H9 (cell line): ENCODE data around the gene TRIOBP. TPM values are rescaled to one million over a fixed set of nuclear protein-coding genes. Genes with fewer than 3 reads are reported as not detected.

ENCODE experiments used
- DNase-seq: peaks from one replicate; pipeline ENCODE4 v3.0.0-alpha.2; 2017
- H2AFZ ChIP-seq: one replicate; pipeline ENCODE4 v1.6.1; 2013; ENCODE audit warnings: mild to moderate bottlenecking, low read length, control low read depth, moderate library complexity
- H2AK5ac ChIP-seq: 2 replicates; pipeline ENCODE4 v1.6.1; 2013; ENCODE audit warnings: low read length, control low read depth, mixed read lengths; ENCODE audit not compliant: insufficient read length
- H2BK120ac ChIP-seq: one replicate; pipeline ENCODE4 v1.6.1; 2013; ENCODE audit warnings: low read depth, mild to moderate bottlenecking, low read length, control low read depth, inconsistent platforms; ENCODE audit not compliant: poor library complexity, severe bottlenecking
- H2BK12ac ChIP-seq: 2 replicates; pipeline ENCODE4 v1.6.1; 2013; ENCODE audit warnings: low read length, control low read depth, mixed read lengths, low read depth; ENCODE audit not compliant: insufficient read length
- H2BK15ac ChIP-seq: 2 replicates; pipeline ENCODE4 v1.6.1; 2013; ENCODE audit warnings: low read depth, low read length, control low read depth
- H2BK20ac ChIP-seq: one replicate; pipeline ENCODE4 v1.6.1; 2013; ENCODE audit warnings: low read depth, mild to moderate bottlenecking, low read length, control low read depth, inconsistent platforms; ENCODE audit not compliant: poor library complexity, severe bottlenecking
- H2BK5ac ChIP-seq: 2 replicates; pipeline ENCODE4 v1.6.1; 2013; ENCODE audit warnings: low read length, control low read depth, mixed read lengths; ENCODE audit not compliant: insufficient read length
- H3K14ac ChIP-seq: 2 replicates; pipeline ENCODE4 v1.6.1; 2013; ENCODE audit warnings: low read length, control low read depth; ENCODE audit not compliant: insufficient read depth
- H3K18ac ChIP-seq: 2 replicates; pipeline ENCODE4 v1.6.1; 2013; ENCODE audit warnings: low read depth, mild to moderate bottlenecking, mixed read lengths, low read length, control low read depth; ENCODE audit not compliant: insufficient read length
- H3K23ac ChIP-seq: 2 replicates; pipeline ENCODE4 v1.6.1; 2013; ENCODE audit warnings: low read length, control low read depth, mixed read lengths, low read depth; ENCODE audit not compliant: insufficient read length
- H3K23me2 ChIP-seq: 2 replicates; pipeline ENCODE4 v1.6.1; 2013; ENCODE audit warnings: low read depth, mild to moderate bottlenecking, mixed read lengths, low read length, control low read depth; ENCODE audit not compliant: insufficient read length, poor library complexity, severe bottlenecking
- H3K27ac ChIP-seq: 2 replicates; pipeline ENCODE4 v1.5.1; 2013; ENCODE audit warnings: low read length, control low read depth, mixed read lengths, low read depth; ENCODE audit not compliant: insufficient read length
- H3K27me3 ChIP-seq: 2 replicates; pipeline ENCODE4 v1.6.1; 2013; ENCODE audit warnings: low read length, control low read depth, inconsistent platforms; ENCODE audit not compliant: insufficient read depth
- H3K4ac ChIP-seq: 2 replicates; pipeline ENCODE4 v1.6.1; 2013; ENCODE audit warnings: low read depth, mild to moderate bottlenecking, control low read depth, inconsistent platforms, low read length, moderate library complexity
- H3K4me1 ChIP-seq: 2 replicates; pipeline ENCODE4 v1.6.1; 2013; ENCODE audit warnings: low read length, control low read depth, inconsistent platforms; ENCODE audit not compliant: insufficient read depth
- H3K4me2 ChIP-seq: 2 replicates; pipeline ENCODE4 v1.6.1; 2013; ENCODE audit warnings: low read length, control low read depth, mixed read lengths; ENCODE audit not compliant: insufficient read length, insufficient read depth
- H3K56ac ChIP-seq: 2 replicates; pipeline ENCODE4 v1.6.1; 2013; ENCODE audit warnings: low read depth, mild to moderate bottlenecking, mixed read lengths, low read length, control low read depth; ENCODE audit not compliant: insufficient read length
- H3K79me1 ChIP-seq: 2 replicates; pipeline ENCODE4 v1.6.1; 2013; ENCODE audit warnings: low read depth, mild to moderate bottlenecking, moderate library complexity, low read length, control low read depth, inconsistent platforms; ENCODE audit not compliant: insufficient read depth, poor library complexity, severe bottlenecking
- H3K79me2 ChIP-seq: 2 replicates; pipeline ENCODE4 v1.6.1; 2013; ENCODE audit warnings: low read length, control low read depth, inconsistent platforms; ENCODE audit not compliant: insufficient read depth
- H3K9ac ChIP-seq: 2 replicates; pipeline ENCODE4 v1.6.1; 2013; ENCODE audit warnings: low read length, control low read depth, mixed read lengths; ENCODE audit not compliant: insufficient read length; ENCODE audit errors: extremely low read depth
- H3K9me3 ChIP-seq: one replicate; pipeline ENCODE4 v1.6.1; 2013; ENCODE audit warnings: low read depth, low read length, inconsistent platforms; ENCODE audit not compliant: control insufficient read depth
- H3T11ph ChIP-seq: one replicate; pipeline ENCODE4 v1.6.1; 2013; ENCODE audit warnings: mild to moderate bottlenecking, low read length, control low read depth, inconsistent platforms
- H4K20me1 ChIP-seq: one replicate; pipeline ENCODE4 v1.6.1; 2013; ENCODE audit not compliant: control insufficient read depth, insufficient read length, insufficient read depth
- H4K5ac ChIP-seq: 2 replicates; pipeline ENCODE4 v1.6.1; 2013; ENCODE audit warnings: low read depth, mild to moderate bottlenecking, mixed read lengths, low read length, control low read depth; ENCODE audit not compliant: insufficient read length
- H4K8ac ChIP-seq: replicated peaks from 2 replicates; pipeline ENCODE4 v1.6.1; 2013; ENCODE audit warnings: low read length, control low read depth, mixed read lengths, low read depth; ENCODE audit not compliant: insufficient read length
- H4K91ac ChIP-seq: 2 replicates; pipeline ENCODE4 v1.6.1; 2013; ENCODE audit warnings: low read depth, mild to moderate bottlenecking, moderate library complexity, mixed read lengths, low read length, control low read depth; ENCODE audit not compliant: insufficient read length
- H3K27ac Mint-ChIP-seq, 3 experiments: 2 replicates in 2 of 3; 3 replicates in 1 of 3; pipeline ENCODE4 v1.8.0; 2020 to 2021; ENCODE audit warnings: mixed read lengths in 3 of 3, mild to moderate bottlenecking in 1 of 3, moderate library complexity in 1 of 3
- H3K27me3 Mint-ChIP-seq: 2 replicates; pipeline ENCODE4 v1.8.0; 2021; ENCODE audit warnings: low read depth, mild to moderate bottlenecking, moderate library complexity, mixed read lengths
- H3K36me3 Mint-ChIP-seq, 3 experiments: 2 replicates in 2 of 3; 3 replicates in 1 of 3; pipeline ENCODE4 v1.8.0; 2020 to 2021; ENCODE audit warnings: low read depth in 3 of 3, mixed read lengths in 3 of 3; ENCODE audit not compliant: insufficient read depth in 1 of 3
- H3K4me1 Mint-ChIP-seq, 2 experiments: 2 replicates each; pipeline ENCODE4 v1.8.0; 2020; ENCODE audit warnings: mixed read lengths in 2 of 2
- H3K4me3 Mint-ChIP-seq, 2 experiments: 2 replicates in 1 of 2; 3 replicates in 1 of 2; pipeline ENCODE4 v1.8.0; 2020 to 2021; ENCODE audit warnings: mild to moderate bottlenecking in 2 of 2, mixed read lengths in 2 of 2, moderate library complexity in 1 of 2
- H3K9me3 Mint-ChIP-seq, 2 experiments: 2 replicates in 1 of 2; 3 replicates in 1 of 2; pipeline ENCODE4 v1.8.0; 2020; ENCODE audit warnings: mild to moderate bottlenecking in 2 of 2, mixed read lengths in 2 of 2, moderate library complexity in 1 of 2
- CTCF ChIP-seq: fragments of 200-600 bp; sonication (generic); conservative IDR thresholded peaks from 3 replicates; pipeline ENCODE4 v1.8.0; 2021; ENCODE audit warnings: antibody characterized with exemption, mild to moderate bottlenecking
- WGBS: extraction: QIAGEN DNeasy Blood & Tissue Kit; methylation state at CpG from one replicate; pipeline ENCODE4 v1.1.7; 2013; ENCODE audit warnings: missing lambda C conversion rate, low lambda C conversion rate, mixed read lengths; ENCODE audit not compliant: insufficient read length; ENCODE audit errors: extremely low coverage; 5-methylcytosine and 5-hydroxymethylcytosine counted together
- total RNA-seq: library from RNA; stranded (reverse); gene quantifications from 2 replicates; pipeline ENCODE4 v1.2.1, GENCODE V29; 2021

The TRIOBP gene
- total RNA-seq, 1 experiment from 2014 or later = 52.7 TPM

DNA sequence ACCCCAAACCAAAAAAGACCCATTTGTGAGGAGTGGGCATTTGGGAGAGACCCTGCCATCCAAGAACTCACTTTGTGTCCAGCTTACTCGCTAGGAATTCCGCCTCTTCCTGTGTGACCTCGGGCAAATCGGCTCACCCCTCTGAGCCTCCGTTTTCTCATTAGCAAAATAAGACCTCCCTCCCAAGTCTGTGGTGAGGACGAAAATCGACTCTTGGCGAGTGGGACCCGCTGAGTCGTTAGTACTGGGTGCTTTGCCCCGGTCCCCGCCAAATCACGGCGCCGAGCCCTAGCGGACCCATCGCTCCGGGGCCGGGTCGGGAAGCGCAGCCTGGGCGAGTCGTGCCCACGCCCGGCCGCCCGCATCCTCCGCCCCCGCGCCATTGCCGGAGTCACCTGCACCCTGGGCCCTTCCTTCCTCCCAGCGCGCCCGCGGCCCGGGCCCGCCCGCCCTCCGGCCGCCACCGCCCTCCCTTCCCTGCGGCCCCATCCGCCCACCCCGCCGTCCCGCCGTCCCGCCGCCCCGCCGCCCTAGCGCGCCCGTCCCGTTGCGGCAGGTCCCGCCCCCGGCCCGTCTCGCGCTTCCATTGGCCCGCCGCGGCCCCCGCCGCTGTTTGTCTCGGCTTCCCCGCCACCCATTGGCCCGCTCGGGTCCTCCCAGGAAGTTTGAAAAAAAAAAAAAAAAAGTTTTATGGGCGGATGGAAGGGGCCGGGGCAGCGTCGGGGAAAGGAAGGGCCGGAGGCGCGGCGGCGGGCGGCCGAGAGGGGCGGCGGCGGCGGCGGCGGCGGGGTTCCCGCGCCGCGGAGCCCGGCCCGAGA lies 48.9 kb downstream of the TRIOBP start:
- Histone ChIP-seq H3K27me3 (peaks cover 6% of the 10 kb centered on the region; the same call in 1 of the 2 replicates), H3K79me1 (no peaks in the 10 kb centered on the region), H4K5ac (no peak overlapping the region), H3K4ac (no peak overlapping the region), H2BK120ac (no peak overlapping the region), H3K27ac (no peak overlapping the region), H2BK15ac (no peak overlapping the region), H4K20me1 (no peaks in the 10 kb centered on the region), H3T11ph (no peak overlapping the region), H3K56ac (no peak overlapping the region), H2AK5ac (no peak overlapping the region), H3K23ac (no peak overlapping the region), H4K91ac (no peak overlapping the region), H3K79me2 (no peaks in the 10 kb centered on the region), H3K9me3 (no peaks in the 10 kb centered on the region), H4K8ac (no peak overlapping the region), H2BK5ac (no peak overlapping the region), H3K4me1 (no peaks in the 10 kb centered on the region), H3K9ac (peak overlapping the region; percentile 60), H3K18ac (no peak overlapping the region), H3K23me2 (peaks cover 8% of the 10 kb centered on the region), H2BK12ac (no peak overlapping the region), H2BK20ac (no peak overlapping the region), H3K4me2 (peak overlapping the region; percentile 69), H3K14ac (no peak overlapping the region), H2AFZ (no peak overlapping the region)
- peaks cover 22 to 35% of the 10 kb centered on the region in 2 experiments for H3K4me1 Mint-ChIP-seq
- WGBS = no CpG with 5 or more reads among the region's 94 CpGs
- H3K27ac Mint-ChIP-seq = peak overlapping the region; percentile 13 to 65 (median 26); a peak in 4 of 7 replicates
- no peaks in the 10 kb centered on the region for H3K9me3 Mint-ChIP-seq
- H3K27me3 Mint-ChIP-seq = peaks cover 27% of the 10 kb centered on the region
- H3K4me3 Mint-ChIP-seq = peak overlapping the region; percentile 75 to 81
- peaks cover 3 to 21% (median 19%) of the 10 kb centered on the region in 3 experiments; a peak in 5 of 7 replicates for H3K36me3 Mint-ChIP-seq
- peak; percentile 90 for DNase-seq
- no peak for TF ChIP-seq CTCF
